C4-2B (cell line): ENCODE data around the gene CACNB4.
A peak's percentile ranks its signal among the peaks of the same experiment; 100 is the strongest.
"Not testable (repeated sequence)": the region's sequence is repeated elsewhere in the genome, so short reads cannot be mapped to it uniquely, and the experiment has no call there.

Experiments
- H3K27ac ChIP-seq: fragments of 450-650 bp; 2 replicates; pipeline ENCODE4 v1.5.1; 2017
- CTCF ChIP-seq: fragments of 450-650 bp; conservative IDR thresholded peaks from 2 replicates; pipeline ENCODE4 v1.5.1; 2017; ENCODE audit warnings: mild to moderate bottlenecking
- ZFX ChIP-seq: fragments of 450-650 bp; IDR thresholded peaks from 2 replicates; pipeline ENCODE4 v1.6.1; 2017

The CACNB4 gene

GRCh38 chr2:152037743-152038435 is 61.0 kb downstream of the CACNB4 start:
- TF ChIP-seq CTCF (no peak), ZFX (no peak)
- no peak overlapping the region for H3K27ac ChIP-seq

GRCh38 chr2:152036611-152037469 is 62.0 kb downstream of the CACNB4 start:
- TF ChIP-seq ZFX (no peak), CTCF (peak; percentile 85)
- no peak overlapping the region for H3K27ac ChIP-seq

- no peak overlapping the region for H3K27ac ChIP-seq
Measured at GRCh38 chr2:152034257-152034801, 64.5 kb downstream of the CACNB4 start.

GRCh38 chr2:152033011-152033925 is 65.6 kb downstream of the CACNB4 start:
- no peak for TF ChIP-seq ZFX
- TF ChIP-seq CTCF: no peak
- H3K27ac ChIP-seq: no peak overlapping the region

More at GRCh38 chr2:152034257-152034801, 64.5 kb downstream of the CACNB4 start:
- TF ChIP-seq ZFX (no peak), CTCF (no peak)

GRCh38 chr2:152031747-152032306 is 67.0 kb downstream of the CACNB4 start:
- TF ChIP-seq ZFX (no peak), CTCF (no peak)
- no peak overlapping the region for H3K27ac ChIP-seq

- not testable (repeated sequence) for H3K27ac ChIP-seq
Measured at GRCh38 chr2:152030596-152031328, 68.1 kb downstream of the CACNB4 start.
